HCT116 (cell line): ENCODE measurements around the gene ITGB6. TPM values are rescaled to one million over a fixed set of nuclear protein-coding genes. Genes with fewer than 3 reads are reported as not detected.

ENCODE experiments used
- ATAC-seq: fragments of 200-7000 bp; cut with Tn5 transposase; 2 replicates; pipeline ENCODE4 v1.9.1; 2020; ENCODE audit warnings: mild to moderate bottlenecking, moderate library complexity
- BruUV-seq: library from RNA; stranded (reverse); fragments of 400-500 nt; replicated peaks from 2 replicates; lab custom pipeline; 2021; lab: Mats Ljungman, UMichigan
- CTCF ChIA-PET: fragments of 300-600 bp; sonication (Branson Sonifier 250); formaldehyde crosslinking; loops from one replicate; lab custom pipeline; 2021; ENCODE audit warnings: antibody characterized with exemption; lab: Charles Lee
- POLR2A ChIA-PET: fragments of 300-600, 350-600 bp; sonication (Branson Sonifier 250); formaldehyde crosslinking; loops from one replicate; lab custom pipeline; 2021; ENCODE audit warnings: antibody characterized with exemption; lab: Charles Lee
- RAD21 ChIA-PET, 2 experiments: fragments of 300-600 bp; sonication (Branson Sonifier 250); formaldehyde crosslinking; loops; one replicate each; lab custom pipeline; 2023; ENCODE audit warnings: low total read pairs in 2 of 2; ENCODE audit not compliant: uncharacterized antibody in 2 of 2, unreplicated experiment in 2 of 2, low non-redundant PET in 1 of 2; lab: Charles Lee
- DNase-seq: peaks from one replicate; pipeline ENCODE4 v3.0.0-alpha.2; 2010; ENCODE audit warnings: low read depth, low spot score
- H2AFZ ChIP-seq: fragments of 200-600 bp; shearing (Covaris generic), sonication (generic); 2 replicates; pipeline ENCODE4 v1.6.1; 2017; ENCODE audit warnings: low read depth, mixed run types, mixed read lengths, antibody characterized with exemption, low read length; ENCODE audit not compliant: poor library complexity, severe bottlenecking
- H3K27ac ChIP-seq: 2 replicates; pipeline ENCODE4 v1.5.1; 2012; ENCODE audit warnings: low read depth, low read length
- H3K27me3 ChIP-seq: fragments of 200-600 bp; sonication (generic); 2 replicates; pipeline ENCODE4 v1.6.1; 2016; ENCODE audit warnings: mixed run types, low read length, mixed read lengths; ENCODE audit not compliant: insufficient read depth
- H3K36me3 ChIP-seq, 2 experiments: fragments of 200-500 bp in 1 of 2; fragments of 200-600 bp in 1 of 2; sonication (Bioruptor generic) in 1 of 2; sonication (generic) in 1 of 2; 2 replicates each; pipeline versions ENCODE4 v1.5.1 to v1.6.1; 2014 to 2016; ENCODE audit warnings: low read length in 2 of 2, inconsistent platforms in 1 of 2, mixed read lengths in 1 of 2, mixed run types in 1 of 2; ENCODE audit not compliant: insufficient read depth in 2 of 2, control insufficient read depth in 1 of 2
- H3K4me1 ChIP-seq, 2 experiments: fragments of 200-600 bp in 1 of 2; sonication (generic) in 1 of 2; 2 replicates each; pipeline versions ENCODE4 v1.5.1 to v1.6.1; 2012 to 2017; ENCODE audit warnings: low read length in 2 of 2, inconsistent platforms in 1 of 2, mild to moderate bottlenecking in 1 of 2, mixed read lengths in 1 of 2, mixed run types in 1 of 2, moderate library complexity in 1 of 2; ENCODE audit not compliant: insufficient read depth in 2 of 2, control insufficient read depth in 1 of 2
- H3K4me2 ChIP-seq: fragments of 200-600 bp; sonication (generic); 2 replicates; pipeline ENCODE4 v1.6.1; 2017; ENCODE audit warnings: mixed run types, low read length, mixed read lengths
- H3K4me3 ChIP-seq, 2 experiments: fragments of 200-600 bp in 1 of 2; sonication (generic) in 1 of 2; replicated peaks in 1 of 2; 2 replicates each; pipeline ENCODE4 v1.5.1; 2011 to 2016; ENCODE audit warnings: low read length in 2 of 2, control low read depth in 1 of 2, low read depth in 1 of 2, mild to moderate bottlenecking in 1 of 2, mixed read lengths in 1 of 2, mixed run types in 1 of 2
- H3K79me2 ChIP-seq: fragments of 200-600 bp; sonication (generic); 2 replicates; pipeline ENCODE4 v1.6.1; 2017; ENCODE audit warnings: mild to moderate bottlenecking, mixed run types, low read length, moderate library complexity, mixed read lengths; ENCODE audit not compliant: insufficient read depth
- H3K9ac ChIP-seq: fragments of 200-600 bp; sonication (generic); 2 replicates; pipeline ENCODE4 v1.6.1; 2016; ENCODE audit warnings: low read length, mixed read lengths
- H3K9me2 ChIP-seq: fragments of 200-600 bp; sonication (generic), shearing (Covaris generic); 2 replicates; pipeline ENCODE4 v1.6.1; 2017; ENCODE audit warnings: mixed run types, mild to moderate bottlenecking, moderate library complexity; ENCODE audit not compliant: insufficient read depth
- H3K9me3 ChIP-seq, 2 experiments: fragments of 200-500 bp in 1 of 2; fragments of 200-600 bp in 1 of 2; sonication (Bioruptor generic) in 1 of 2; sonication (generic) in 1 of 2; 2 replicates each; pipeline ENCODE4 v1.6.1; 2014 to 2017; ENCODE audit warnings: low read length in 2 of 2, mixed read lengths in 2 of 2, inconsistent platforms in 1 of 2, low read depth in 1 of 2, mild to moderate bottlenecking in 1 of 2, mixed run types in 1 of 2, moderate library complexity in 1 of 2; ENCODE audit not compliant: control insufficient read depth in 1 of 2, insufficient read depth in 1 of 2
- H4K20me1 ChIP-seq: fragments of 200-600 bp; sonication (generic), shearing (Covaris generic); 2 replicates; pipeline ENCODE4 v1.6.1; 2017; ENCODE audit warnings: mixed run types, mild to moderate bottlenecking, moderate library complexity; ENCODE audit not compliant: insufficient read depth
- ATF3 ChIP-seq: IDR thresholded peaks from 2 replicates; pipeline ENCODE4 v1.6.1; 2012
- CEBPB ChIP-seq: IDR thresholded peaks from 2 replicates; pipeline ENCODE4 v1.6.1; 2012; ENCODE audit warnings: low read depth
- EZH2 ChIP-seq: fragments of 200-600 bp; sonication (generic); IDR thresholded peaks from 2 replicates; pipeline ENCODE4 v1.6.1; 2017; ENCODE audit warnings: antibody characterized with exemption, mixed run types
- EZH2phosphoT487 ChIP-seq: fragments of 200-600 bp; IDR thresholded peaks from 2 replicates; pipeline ENCODE4 v1.6.1; 2018; ENCODE audit warnings: antibody characterized with exemption, borderline replicate concordance
- JUND ChIP-seq: IDR thresholded peaks from 2 replicates; pipeline ENCODE4 v1.6.1; 2012
- POLR2A ChIP-seq: IDR thresholded peaks from 2 replicates; pipeline ENCODE4 v1.7.0; 2011; ENCODE audit warnings: borderline replicate concordance; ENCODE audit not compliant: insufficient read depth, insufficient read length; ENCODE audit errors: extremely low read depth
- POLR2AphosphoS5 ChIP-seq: IDR thresholded peaks from 2 replicates; pipeline ENCODE4 v1.6.1; 2011; ENCODE audit warnings: mild to moderate bottlenecking, low read depth, low read length, moderate library complexity
- RAD21 ChIP-seq: IDR thresholded peaks from 2 replicates; pipeline ENCODE4 v1.6.1; 2012; ENCODE audit warnings: low read depth, mild to moderate bottlenecking
- REST ChIP-seq: IDR thresholded peaks from 2 replicates; pipeline ENCODE4 v1.6.1; 2012; ENCODE audit warnings: low read depth
- SIN3A ChIP-seq: IDR thresholded peaks from 2 replicates; pipeline ENCODE4 v1.6.1; 2012; ENCODE audit warnings: low read depth
- SP1 ChIP-seq: IDR thresholded peaks from 2 replicates; pipeline ENCODE4 v1.6.1; 2012; ENCODE audit warnings: low read depth
- TCF7L2 ChIP-seq: IDR thresholded peaks from 2 replicates; pipeline ENCODE4 v1.7.0; 2011; ENCODE audit warnings: borderline replicate concordance, inconsistent platforms; ENCODE audit not compliant: insufficient read depth, insufficient read length; ENCODE audit errors: extremely low read depth
- ZNF274 ChIP-seq: fragments of 200-500 bp; sonication (Bioruptor generic); IDR thresholded peaks from 2 replicates; pipeline ENCODE4 v1.6.1; 2014; ENCODE audit warnings: mild to moderate bottlenecking, low read depth, low read length, inconsistent platforms
- intact Hi-C: fragments of 100-400 bp; cut with micrococcal nuclease; formaldehyde crosslinking; loops from 2 replicates; pipeline ENCODE4 v1.10.0; 2022
- total RNA-seq: library from RNA; stranded (reverse); gene quantifications from one replicate; pipeline ENCODE4 v1.2.1, GENCODE V29; 2021; ENCODE audit not compliant: unreplicated experiment

Gene ITGB6
- total RNA-seq, 1 experiment from 2014 or later, result 0.12 TPM

- no peaks in the 10 kb centered on the region for H3K79me2 ChIP-seq
- BruUV-seq, result no TSS peak
- H3K9me2 ChIP-seq, result no peaks in the 10 kb centered on the region
- no peak overlapping the region for H3K9ac ChIP-seq
- no peaks in the 10 kb centered on the region for H4K20me1 ChIP-seq
- TF ChIP-seq POLR2AphosphoS5, result no peak
- TF ChIP-seq SP1, result no peak
- TF ChIP-seq EZH2, result no peak
- no peak for TF ChIP-seq RAD21
- no peak for TF ChIP-seq CEBPB
- TF ChIP-seq, all 23 proteins: peak for 0
- no peak for ATAC-seq
- H3K27ac ChIP-seq, result no peak overlapping the region
- no peaks in the 10 kb centered on the region for H3K36me3 ChIP-seq
- no peaks in the 10 kb centered on the region for H3K9me3 ChIP-seq
- CTCF ChIA-PET, result no interaction called here
- H3K4me1 ChIP-seq, result peaks cover 35 to 67% of the 10 kb centered on the region in 2 experiments
- intact Hi-C loops, result no loop called here
- H3K27me3 ChIP-seq, result no peaks in the 10 kb centered on the region
- no peak overlapping the region for H3K4me3 ChIP-seq
- H2AFZ ChIP-seq, result no peak overlapping the region
- H3K4me2 ChIP-seq, result peak overlapping the region; percentile 25; the same call in 1 of the 2 replicates
- RAD21 ChIA-PET, result no interaction called here
- no peak for DNase-seq
- POLR2A ChIA-PET, result no interaction called here
Observed at GRCh38 chr2:160220545-160221009, 20.5 kb upstream of the ITGB6 start.

- peak overlapping the region; percentile 25 for H3K4me2 ChIP-seq
- peaks cover 34 to 64% of the 10 kb centered on the region in 2 experiments for H3K4me1 ChIP-seq
- no peaks in the 10 kb centered on the region for H4K20me1 ChIP-seq
- H3K27me3 ChIP-seq, result no peaks in the 10 kb centered on the region
- POLR2A ChIA-PET, result no interaction called here
- intact Hi-C loops, result no loop called here
- H3K9me3 ChIP-seq, result no peaks in the 10 kb centered on the region
- RAD21 ChIA-PET, result no interaction called here
- H3K36me3 ChIP-seq, result no peaks in the 10 kb centered on the region
- DNase-seq, result no peak
- TF ChIP-seq SP1 (no peak), EZH2phosphoT487 (no peak), TCF7L2 (peak; percentile 42), SIN3A (no peak), ATF3 (no peak), REST (no peak), JUND (0 out of 2 replicates have a peak, but pooled peaks have one; percentile 11), EZH2 (no peak), ZNF274 (no peak), POLR2A (no peak)
- H3K27ac ChIP-seq, result no peak overlapping the region
- no peaks in the 10 kb centered on the region for H3K79me2 ChIP-seq
- CTCF ChIA-PET, result interaction anchor here (0.7 kb wide), 1 partner anchor 10 kb away, joined by 3 read pairs; no protein-coding TSS in a partner anchor
- BruUV-seq, result no TSS peak
- H2AFZ ChIP-seq, result no peak overlapping the region
- no peaks in the 10 kb centered on the region for H3K9me2 ChIP-seq
- no peak overlapping the region for H3K9ac ChIP-seq
- no peak for ATAC-seq
- no peak overlapping the region for H3K4me3 ChIP-seq
Observed at GRCh38 chr2:160220026-160220425, 20.0 kb upstream of the ITGB6 start.
